SU-DHL-6 (cell line): ENCODE results near the gene ACADSB.

Source experiments
- EZH2phosphoT487 ChIP-seq: fragments of 200-600 bp; sonication (generic), shearing (Covaris generic); conservative IDR thresholded peaks from 2 replicates; pipeline ENCODE4 v1.6.1; 2018; ENCODE audit warnings: mild to moderate bottlenecking, antibody characterized with exemption, low read length, moderate library complexity, mixed read lengths
- TF ChIP-seq, protein P1 (sequence below): fragments of 200-600 bp; sonication (generic); IDR thresholded peaks from one replicate; pipeline ENCODE4 v1.5.1; 2017; ENCODE audit warnings: antibody characterized with exemption, mild to moderate bottlenecking, low read length, moderate library complexity; ENCODE audit not compliant: insufficient read depth, poor library complexity, severe bottlenecking

- TF ChIP-seq, protein P1, sequence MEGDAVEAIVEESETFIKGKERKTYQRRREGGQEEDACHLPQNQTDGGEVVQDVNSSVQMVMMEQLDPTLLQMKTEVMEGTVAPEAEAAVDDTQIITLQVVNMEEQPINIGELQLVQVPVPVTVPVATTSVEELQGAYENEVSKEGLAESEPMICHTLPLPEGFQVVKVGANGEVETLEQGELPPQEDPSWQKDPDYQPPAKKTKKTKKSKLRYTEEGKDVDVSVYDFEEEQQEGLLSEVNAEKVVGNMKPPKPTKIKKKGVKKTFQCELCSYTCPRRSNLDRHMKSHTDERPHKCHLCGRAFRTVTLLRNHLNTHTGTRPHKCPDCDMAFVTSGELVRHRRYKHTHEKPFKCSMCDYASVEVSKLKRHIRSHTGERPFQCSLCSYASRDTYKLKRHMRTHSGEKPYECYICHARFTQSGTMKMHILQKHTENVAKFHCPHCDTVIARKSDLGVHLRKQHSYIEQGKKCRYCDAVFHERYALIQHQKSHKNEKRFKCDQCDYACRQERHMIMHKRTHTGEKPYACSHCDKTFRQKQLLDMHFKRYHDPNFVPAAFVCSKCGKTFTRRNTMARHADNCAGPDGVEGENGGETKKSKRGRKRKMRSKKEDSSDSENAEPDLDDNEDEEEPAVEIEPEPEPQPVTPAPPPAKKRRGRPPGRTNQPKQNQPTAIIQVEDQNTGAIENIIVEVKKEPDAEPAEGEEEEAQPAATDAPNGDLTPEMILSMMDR = no peak
- TF ChIP-seq EZH2phosphoT487 = no peak
Measured at GRCh38 chr10:123062726-123063125, 53.9 kb downstream of the ACADSB start.
